Globus pallidus (tissue), 1 donor: Measurements from ENCODE around the gene GNG7.
A peak's percentile ranks its signal among the peaks of the same experiment; 100 is the strongest.

ENCODE experiments used
- DNase-seq: peaks from one replicate; pipeline ENCODE4 v3.0.0-alpha.2; 2015; ENCODE audit warnings: low spot score

Gene GNG7

GRCh38 chr19:2702170-2703076 is at the start of gene GNG7:
Gene GNG7 (minus strand): TSS chr19:2702694. CDS start chr19:2520688, 182,006 bp downstream.
- DNase-seq = peak; percentile 94

GRCh38 chr19:2751438-2751830 is 48.9 kb upstream of the GNG7 start:
- DNase-seq = no peak

GRCh38 chr19:2750808-2751437 is 48.4 kb upstream of the GNG7 start:
- DNase-seq = peak; percentile 32

- DNase-seq = no peak
Observed at GRCh38 chr19:2747349-2747748, 44.9 kb upstream of the GNG7 start.

GRCh38 chr19:2744113-2744512 is 41.6 kb upstream of the GNG7 start:
- no peak for DNase-seq

- DNase-seq = no peak
Observed at GRCh38 chr19:2743099-2743498, 40.6 kb upstream of the GNG7 start.

GRCh38 chr19:2740314-2740656 is 37.8 kb upstream of the GNG7 start:
- no peak for DNase-seq

GRCh38 chr19:2739602-2740313 is 37.3 kb upstream of the GNG7 start, which contains the start of gene SLC39A3:
Gene SLC39A3 (minus strand): TSS chr19:2740017. CDS start chr19:2737257, 2,760 bp downstream.
- peak; percentile 97 for DNase-seq

GRCh38 chr19:2736550-2737190 is 34.2 kb upstream of the GNG7 start:
- DNase-seq = no peak

- DNase-seq = no peak
Observed at GRCh38 chr19:2735374-2735773, 32.9 kb upstream of the GNG7 start.

- DNase-seq = no peak
Observed at GRCh38 chr19:2734589-2735288, 32.2 kb upstream of the GNG7 start.

- DNase-seq = no peak
Observed at GRCh38 chr19:2733930-2734588, 31.6 kb upstream of the GNG7 start.

GRCh38 chr19:2732883-2733282 is 30.4 kb upstream of the GNG7 start:
- no peak for DNase-seq

GRCh38 chr19:2732157-2732725 is 29.7 kb upstream of the GNG7 start:
- no peak for DNase-seq

- no peak for DNase-seq
Observed at GRCh38 chr19:2731181-2731995, 28.9 kb upstream of the GNG7 start.

GRCh38 chr19:2729943-2730818 is 27.7 kb upstream of the GNG7 start:
- no peak for DNase-seq

- no peak for DNase-seq
Observed at GRCh38 chr19:2728783-2729387, 26.4 kb upstream of the GNG7 start.

- no peak for DNase-seq
Observed at GRCh38 chr19:2727640-2727944, 25.1 kb upstream of the GNG7 start.
